Stimulated activated naive CD8-positive, alpha-beta T cell treated with anti-CD3 and anti-CD28 coated beads, Interleukin-15, Interleukin-2, amounts not matched to agents 100 ng/mL and 50 ng/mL, for 24 hours (primary cell): ENCODE data around the gene PVALEF.

ENCODE experiments used
- H3K27ac Mint-ChIP-seq: one replicate; pipeline ENCODE4 v1.8.0; 2021; ENCODE audit warnings: mild to moderate bottlenecking, mixed read lengths
- H3K27me3 Mint-ChIP-seq: one replicate; pipeline ENCODE4 v1.8.0; 2021; ENCODE audit warnings: mixed read lengths
- H3K36me3 Mint-ChIP-seq: one replicate; pipeline ENCODE4 v1.8.0; 2021; ENCODE audit warnings: low read depth, mixed read lengths
- H3K4me1 Mint-ChIP-seq: one replicate; pipeline ENCODE4 v1.8.0; 2021; ENCODE audit warnings: low read depth, mixed read lengths
- H3K4me3 Mint-ChIP-seq: one replicate; pipeline ENCODE4 v1.8.0; 2021; ENCODE audit warnings: mild to moderate bottlenecking, mixed read lengths
- H3K9me3 Mint-ChIP-seq: one replicate; pipeline ENCODE4 v1.8.0; 2021; ENCODE audit warnings: mixed read lengths

PVALEF gene

DNA sequence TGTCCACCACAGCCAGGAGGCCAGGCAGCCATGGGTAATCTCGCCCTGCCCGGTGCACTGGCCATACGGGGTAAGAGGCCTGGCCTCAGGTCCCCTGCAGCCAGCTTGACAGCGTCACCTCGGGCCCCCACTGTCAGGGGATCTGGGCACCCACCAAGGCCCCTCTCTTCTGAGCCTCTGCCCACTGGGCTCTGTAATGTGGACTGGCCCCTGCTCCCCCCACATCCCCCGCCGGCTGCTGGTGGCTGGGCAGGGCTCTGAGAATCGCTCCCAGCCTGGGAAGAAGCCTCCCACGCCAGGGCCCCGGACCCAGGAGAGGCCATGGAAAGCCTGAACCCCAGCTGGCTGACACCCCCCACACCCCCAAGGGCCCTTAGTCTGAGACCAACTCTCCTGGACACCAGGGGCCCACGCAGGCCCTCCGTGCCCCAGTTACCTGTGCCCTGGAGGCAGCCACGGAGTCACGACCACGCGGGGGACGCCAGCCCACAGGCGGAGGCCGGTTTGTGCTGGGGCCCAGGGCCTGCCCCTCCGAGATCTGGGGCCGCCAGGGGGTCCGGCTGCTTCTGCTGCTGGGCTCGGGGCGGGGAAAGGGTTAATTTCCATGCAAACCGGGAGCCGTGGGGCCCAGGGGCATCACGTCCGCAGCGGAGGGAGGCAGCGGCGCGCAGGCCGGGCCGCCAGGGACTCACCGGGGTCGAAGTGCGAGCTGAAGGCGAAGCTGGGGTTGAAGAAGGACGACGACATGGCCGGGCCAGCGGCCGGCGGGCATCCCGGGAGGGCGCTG is at the start of gene PVALEF:
Gene PVALEF, plus strand, starts transcription at position 262 of the 787 bp plus-strand sequence. CDS start 15,720 bp downstream, outside the sequence.
- H3K9me3 Mint-ChIP-seq = no peaks in the 10 kb centered on the region
- H3K27ac Mint-ChIP-seq = no peak within 1 kb of the TSS
- H3K4me1 Mint-ChIP-seq = peaks cover 11% of the 10 kb centered on the region
- H3K27me3 Mint-ChIP-seq = peaks cover 7% of the 10 kb centered on the region
- peak within 1 kb of the TSS; percentile 35 for H3K4me3 Mint-ChIP-seq
- no peaks in the 10 kb centered on the region for H3K36me3 Mint-ChIP-seq

DNA sequence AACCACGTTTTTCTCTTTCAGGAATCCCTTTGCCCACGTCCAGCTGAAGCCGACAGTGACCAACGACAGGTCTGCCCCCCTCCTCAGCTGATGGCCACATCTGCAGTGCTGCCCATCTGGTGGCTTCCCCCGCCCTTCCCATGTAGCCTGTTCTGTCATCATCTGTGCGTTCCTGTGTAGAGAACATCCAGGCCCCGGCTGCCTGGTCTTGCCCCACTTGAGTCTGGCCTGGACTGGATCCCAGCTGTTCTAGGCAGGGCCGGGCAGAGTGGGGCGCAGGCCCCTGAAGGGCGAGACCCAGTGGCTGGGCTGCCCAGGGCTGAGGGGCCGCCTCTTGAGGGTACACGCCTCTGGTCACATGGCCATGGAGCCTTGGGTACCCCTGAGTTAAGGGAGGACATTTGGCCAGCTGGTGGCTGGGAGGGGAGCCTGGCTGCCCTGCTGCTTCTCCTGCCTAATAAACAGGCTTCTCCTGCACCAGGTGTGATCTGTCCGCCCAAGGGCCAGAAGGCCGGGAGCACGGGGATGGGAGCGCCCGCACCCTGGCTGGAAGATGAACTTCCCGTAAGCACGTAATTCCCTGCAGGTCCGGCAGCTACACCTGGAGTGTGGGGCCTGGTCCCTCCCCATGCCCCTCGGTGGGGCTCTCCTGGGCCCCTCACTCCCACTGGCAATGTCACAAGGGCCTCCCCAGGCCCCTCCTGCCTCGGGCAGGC is 49.4 kb upstream of the PVALEF start:
- Mint-ChIP-seq H3K27me3 (no peaks in the 10 kb centered on the region), H3K4me1 (no peaks in the 10 kb centered on the region), H3K36me3 (no peaks in the 10 kb centered on the region), H3K4me3 (no peak overlapping the region), H3K9me3 (no peaks in the 10 kb centered on the region), H3K27ac (no peak overlapping the region)

DNA sequence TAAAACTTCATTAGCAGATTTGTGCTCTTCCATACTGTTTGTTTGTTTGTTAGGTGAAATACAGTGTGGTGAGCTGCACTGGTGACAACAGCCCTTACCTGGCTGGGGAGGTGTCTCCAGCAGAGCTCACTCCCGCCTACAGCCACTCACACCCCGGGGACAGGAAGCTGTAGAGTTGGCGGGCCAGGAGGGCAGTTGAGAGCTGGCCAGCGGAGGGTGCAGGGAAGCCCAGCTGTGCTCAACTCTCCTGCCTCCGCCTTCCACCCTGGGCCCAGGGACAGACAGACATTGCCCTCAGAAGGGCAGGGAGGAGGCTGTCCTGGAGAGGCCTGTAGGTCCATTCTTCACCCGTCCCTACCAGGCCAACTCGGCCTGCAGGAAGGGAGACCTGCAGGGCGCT is 48.6 kb upstream of the PVALEF start:
- Mint-ChIP-seq H3K4me3 (no peak overlapping the region), H3K4me1 (no peaks in the 10 kb centered on the region), H3K27ac (no peak overlapping the region), H3K9me3 (no peaks in the 10 kb centered on the region), H3K27me3 (no peaks in the 10 kb centered on the region), H3K36me3 (no peaks in the 10 kb centered on the region)

DNA sequence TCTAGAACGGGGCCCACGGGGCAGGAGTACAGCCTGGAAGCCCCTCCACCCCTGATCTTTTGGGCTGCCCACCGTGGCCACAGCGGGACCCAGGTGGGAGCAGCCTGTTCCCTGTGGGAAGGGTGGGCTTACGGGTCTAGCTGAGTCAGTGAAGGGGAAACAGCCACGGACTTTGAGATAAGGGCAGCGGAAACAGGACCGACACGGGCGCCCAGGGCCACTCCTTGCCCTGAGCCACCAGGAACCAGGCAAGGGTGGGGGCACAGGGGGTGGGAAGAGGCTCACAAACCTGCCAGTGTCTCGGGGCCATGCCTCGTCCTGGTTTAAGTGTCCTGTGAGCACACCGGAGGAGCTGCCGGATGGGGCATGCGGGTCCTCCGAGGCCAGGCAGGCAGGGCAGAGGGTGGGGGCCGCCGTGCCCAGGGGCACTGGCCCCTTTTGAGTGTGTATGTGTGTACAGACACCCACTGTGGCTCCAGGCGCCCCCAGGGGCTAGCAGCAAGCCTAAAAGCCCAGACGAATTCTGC is 47.6 kb upstream of the PVALEF start:
- no peak overlapping the region for H3K4me3 Mint-ChIP-seq
- no peaks in the 10 kb centered on the region for H3K36me3 Mint-ChIP-seq
- H3K27ac Mint-ChIP-seq = no peak overlapping the region

DNA sequence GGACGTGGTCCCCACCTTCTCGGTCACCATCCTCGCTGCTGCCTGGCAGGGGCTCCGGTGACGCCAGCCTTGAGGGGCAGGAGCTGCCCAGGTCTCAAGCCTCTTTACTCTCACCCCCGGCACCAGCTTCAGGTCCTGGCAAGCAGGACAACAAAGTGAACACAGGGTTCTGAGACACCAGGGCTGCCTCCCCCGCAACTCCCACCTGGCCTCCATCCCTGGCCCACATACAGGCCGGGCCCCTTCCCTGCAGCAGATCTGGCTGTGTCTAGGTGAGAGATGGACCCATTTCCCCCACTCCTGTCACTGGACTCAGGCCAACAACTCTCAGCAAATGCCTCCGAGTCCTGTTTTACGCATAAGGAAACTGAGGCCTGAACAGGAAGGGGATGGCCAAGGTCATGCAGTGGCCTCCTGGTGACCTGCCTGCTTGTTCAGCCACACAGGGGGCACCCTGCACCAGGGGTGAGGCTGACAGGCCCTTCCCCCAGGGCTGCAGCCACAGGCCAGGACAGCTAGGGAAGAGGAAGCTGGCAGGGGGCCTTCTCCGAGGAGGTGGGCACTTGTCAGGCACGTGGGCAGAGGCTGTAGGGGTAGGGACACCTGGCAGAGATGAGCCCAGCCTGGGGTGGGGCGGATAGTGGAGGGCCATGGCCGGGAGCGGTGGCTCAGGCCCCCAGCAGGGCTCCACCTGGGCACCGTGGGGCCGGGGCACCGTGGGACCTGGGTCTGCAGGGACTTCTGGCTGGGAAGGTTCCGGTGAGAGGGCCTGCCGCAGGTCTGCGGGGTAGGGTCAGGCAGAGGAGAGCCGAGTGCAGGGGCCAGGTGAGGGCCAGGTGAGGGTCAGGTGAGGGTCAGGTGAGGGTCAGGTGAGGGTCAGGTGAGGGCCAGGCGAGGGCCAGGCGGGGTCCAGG is 46.7 kb upstream of the PVALEF start:
- Mint-ChIP-seq H3K36me3 (no peaks in the 10 kb centered on the region), H3K27ac (no peak overlapping the region)

More for the DNA sequence above, 47.6 kb upstream of the PVALEF start:
- H3K27me3 Mint-ChIP-seq = no peaks in the 10 kb centered on the region
- no peaks in the 10 kb centered on the region for H3K4me1 Mint-ChIP-seq
- no peaks in the 10 kb centered on the region for H3K9me3 Mint-ChIP-seq

DNA sequence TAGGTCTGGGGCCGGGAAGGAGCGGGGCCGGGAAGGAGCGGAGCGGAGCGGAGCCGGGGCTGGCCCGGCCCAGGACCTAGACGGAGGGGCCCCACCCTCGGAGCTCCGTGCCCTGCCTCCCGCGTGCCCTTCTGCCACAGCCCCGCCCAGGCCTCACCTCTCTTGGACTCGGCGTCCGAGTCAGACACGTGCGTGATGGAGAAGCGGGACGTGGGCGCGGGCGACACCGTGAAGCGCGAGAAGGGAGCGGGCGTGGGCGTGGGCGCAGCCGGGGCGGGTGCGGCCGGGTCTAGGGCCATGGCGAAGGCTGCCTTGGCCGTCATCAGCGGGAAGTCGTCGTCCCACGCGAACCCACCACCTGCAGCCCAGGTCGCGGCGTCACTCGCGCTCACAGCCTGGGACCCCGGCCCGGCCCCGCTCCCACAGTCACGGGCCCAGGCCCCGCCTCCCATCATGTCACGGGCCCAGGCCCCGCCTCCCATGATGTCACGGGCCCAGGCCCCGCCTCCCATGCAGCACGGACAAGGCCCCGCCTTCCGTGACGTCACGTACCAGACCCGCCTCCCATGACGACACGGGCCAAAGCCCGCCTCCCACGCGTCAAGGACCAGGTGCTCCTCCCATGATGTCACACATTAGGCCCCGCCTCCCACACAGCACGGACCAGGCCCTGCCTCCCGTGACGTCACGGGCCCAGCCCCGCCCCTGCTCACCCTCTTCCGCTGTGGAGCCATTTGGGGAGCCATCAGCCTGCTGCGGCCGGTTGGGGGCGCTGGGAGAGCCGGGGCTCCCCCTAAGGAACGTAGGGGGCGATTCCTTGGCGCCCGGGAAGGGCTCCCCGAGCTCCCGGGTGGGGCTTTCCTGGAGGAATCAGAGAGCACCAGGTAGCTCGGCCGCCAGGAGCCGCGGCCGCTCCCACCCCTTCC is 45.8 kb upstream of the PVALEF start:
- H3K36me3 Mint-ChIP-seq = no peaks in the 10 kb centered on the region
- no peaks in the 10 kb centered on the region for H3K9me3 Mint-ChIP-seq
- no peaks in the 10 kb centered on the region for H3K27me3 Mint-ChIP-seq
- no peak overlapping the region for H3K27ac Mint-ChIP-seq
- H3K4me1 Mint-ChIP-seq = no peaks in the 10 kb centered on the region
- H3K4me3 Mint-ChIP-seq = peak overlapping the region; percentile 20

More for the DNA sequence above, 46.7 kb upstream of the PVALEF start:
- Mint-ChIP-seq H3K4me1 (no peaks in the 10 kb centered on the region), H3K9me3 (no peaks in the 10 kb centered on the region), H3K4me3 (no peak overlapping the region), H3K27me3 (no peaks in the 10 kb centered on the region)

DNA sequence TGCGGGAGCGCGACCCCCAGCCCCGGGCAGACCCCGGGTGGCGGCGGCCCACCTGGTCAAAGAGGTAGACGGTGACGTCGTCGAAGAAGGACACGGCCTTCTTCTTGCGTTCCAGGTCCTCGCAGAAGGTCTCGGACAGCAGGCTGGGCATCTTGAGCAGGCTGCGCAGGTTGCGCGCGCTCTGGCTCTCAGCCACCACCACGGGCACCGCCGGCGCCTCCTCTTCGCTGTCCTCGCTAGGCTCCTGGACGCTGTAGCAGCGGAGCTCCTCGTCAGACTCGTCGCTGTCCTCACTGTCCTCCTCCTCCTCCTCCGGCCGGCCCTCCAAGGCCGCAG is 45.2 kb upstream of the PVALEF start:
- H3K4me3 Mint-ChIP-seq = no peak overlapping the region
- no peaks in the 10 kb centered on the region for H3K27me3 Mint-ChIP-seq
- no peaks in the 10 kb centered on the region for H3K9me3 Mint-ChIP-seq
- H3K27ac Mint-ChIP-seq = no peak overlapping the region
- H3K36me3 Mint-ChIP-seq = no peaks in the 10 kb centered on the region
- H3K4me1 Mint-ChIP-seq = no peaks in the 10 kb centered on the region

DNA sequence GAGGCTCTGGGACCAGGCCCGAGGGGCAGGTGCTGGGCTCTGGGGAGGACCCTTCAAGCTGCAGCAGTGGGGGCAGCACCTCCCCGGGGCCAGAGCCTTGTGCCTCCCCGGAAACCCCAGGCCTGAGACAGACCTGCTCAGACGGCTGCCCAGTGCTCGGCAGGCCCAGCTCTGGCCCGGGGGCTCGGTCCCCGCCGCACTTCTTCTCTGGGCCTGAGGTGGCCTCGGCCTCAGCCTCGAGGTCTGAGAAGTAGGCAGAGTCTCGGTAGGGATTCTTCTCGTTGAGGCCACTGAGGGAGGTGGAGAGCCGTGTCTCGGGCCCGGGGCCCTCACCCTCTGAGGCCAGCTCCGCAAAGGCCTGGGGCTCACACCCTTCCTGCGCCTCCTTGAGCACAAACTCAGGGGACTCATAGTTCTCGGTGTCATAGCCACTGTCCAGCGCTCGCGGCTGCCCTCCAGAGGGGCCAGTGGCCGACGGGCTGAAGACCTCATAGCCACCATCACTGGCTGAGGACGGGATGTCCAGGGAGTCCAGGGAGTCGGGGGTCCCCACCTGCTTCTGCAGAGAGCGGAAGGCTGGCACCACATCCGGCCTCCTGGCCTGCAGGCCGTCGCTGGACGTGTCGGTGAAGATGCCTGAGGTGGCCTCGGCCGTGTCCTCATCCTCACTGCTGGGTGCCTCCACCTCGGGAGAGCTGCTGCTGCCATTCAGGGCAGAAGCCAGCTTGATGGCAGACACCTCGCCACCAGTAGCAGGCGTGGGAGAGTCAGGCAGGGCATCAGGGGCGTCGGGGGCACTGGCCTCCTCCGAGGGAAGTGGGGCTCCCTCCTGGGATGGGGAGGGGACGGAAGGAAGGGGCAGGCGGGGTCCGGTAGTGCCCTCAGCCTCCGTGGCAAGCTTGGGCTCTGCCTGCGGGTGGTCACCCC is 44.3 kb upstream of the PVALEF start:
- H3K9me3 Mint-ChIP-seq = no peaks in the 10 kb centered on the region
- no peak overlapping the region for H3K4me3 Mint-ChIP-seq
- no peak overlapping the region for H3K27ac Mint-ChIP-seq
- no peaks in the 10 kb centered on the region for H3K27me3 Mint-ChIP-seq
- H3K36me3 Mint-ChIP-seq = no peaks in the 10 kb centered on the region
- H3K4me1 Mint-ChIP-seq = no peaks in the 10 kb centered on the region

DNA sequence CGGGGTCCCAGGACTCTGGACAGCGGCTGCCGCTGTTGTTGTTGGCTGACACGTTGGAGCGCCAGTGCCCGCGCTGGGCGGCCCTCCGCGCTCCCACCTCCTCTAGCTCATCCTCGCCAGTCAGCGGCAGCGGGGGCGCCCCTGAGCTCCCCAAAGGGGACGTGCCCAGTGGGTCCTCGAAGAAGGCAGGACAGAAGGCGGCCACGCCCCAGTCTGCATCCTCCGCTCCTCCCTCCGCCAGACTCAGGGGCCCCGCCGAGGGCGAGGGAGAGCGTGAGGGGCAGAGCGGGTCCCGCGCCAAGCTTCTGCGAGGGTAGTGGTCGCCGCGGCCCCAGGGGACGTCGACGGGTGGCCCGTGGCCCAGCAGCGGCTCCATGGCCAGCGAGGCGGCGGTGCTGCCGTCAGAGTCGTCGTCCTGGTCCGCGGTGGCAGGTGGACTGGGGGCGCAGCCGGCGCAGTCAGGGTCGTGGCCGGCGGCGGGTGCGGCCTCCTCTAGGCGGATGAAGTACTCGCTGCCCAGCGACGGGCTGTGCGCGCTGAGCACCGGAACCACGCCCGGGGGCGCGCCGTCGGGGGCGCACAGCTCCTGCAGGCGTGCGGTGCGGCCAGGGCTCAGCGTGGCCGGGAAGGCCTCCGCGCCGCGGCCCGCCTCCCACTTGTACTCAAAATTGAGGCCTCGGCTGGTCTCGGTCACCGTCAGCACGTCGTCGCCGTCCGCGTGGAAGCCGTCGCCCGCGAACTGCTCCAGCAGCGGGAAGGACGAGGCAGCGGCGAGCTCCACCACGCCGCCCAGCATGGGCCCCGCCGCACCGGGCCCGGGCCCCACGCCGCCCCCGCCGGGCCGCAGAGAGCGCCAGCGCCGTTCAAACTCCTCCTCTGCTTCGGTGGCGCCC is 43.2 kb upstream of the PVALEF start:
- Mint-ChIP-seq H3K36me3 (no peaks in the 10 kb centered on the region), H3K27me3 (no peaks in the 10 kb centered on the region), H3K9me3 (no peaks in the 10 kb centered on the region), H3K4me3 (no peak overlapping the region), H3K4me1 (no peaks in the 10 kb centered on the region), H3K27ac (no peak overlapping the region)

DNA sequence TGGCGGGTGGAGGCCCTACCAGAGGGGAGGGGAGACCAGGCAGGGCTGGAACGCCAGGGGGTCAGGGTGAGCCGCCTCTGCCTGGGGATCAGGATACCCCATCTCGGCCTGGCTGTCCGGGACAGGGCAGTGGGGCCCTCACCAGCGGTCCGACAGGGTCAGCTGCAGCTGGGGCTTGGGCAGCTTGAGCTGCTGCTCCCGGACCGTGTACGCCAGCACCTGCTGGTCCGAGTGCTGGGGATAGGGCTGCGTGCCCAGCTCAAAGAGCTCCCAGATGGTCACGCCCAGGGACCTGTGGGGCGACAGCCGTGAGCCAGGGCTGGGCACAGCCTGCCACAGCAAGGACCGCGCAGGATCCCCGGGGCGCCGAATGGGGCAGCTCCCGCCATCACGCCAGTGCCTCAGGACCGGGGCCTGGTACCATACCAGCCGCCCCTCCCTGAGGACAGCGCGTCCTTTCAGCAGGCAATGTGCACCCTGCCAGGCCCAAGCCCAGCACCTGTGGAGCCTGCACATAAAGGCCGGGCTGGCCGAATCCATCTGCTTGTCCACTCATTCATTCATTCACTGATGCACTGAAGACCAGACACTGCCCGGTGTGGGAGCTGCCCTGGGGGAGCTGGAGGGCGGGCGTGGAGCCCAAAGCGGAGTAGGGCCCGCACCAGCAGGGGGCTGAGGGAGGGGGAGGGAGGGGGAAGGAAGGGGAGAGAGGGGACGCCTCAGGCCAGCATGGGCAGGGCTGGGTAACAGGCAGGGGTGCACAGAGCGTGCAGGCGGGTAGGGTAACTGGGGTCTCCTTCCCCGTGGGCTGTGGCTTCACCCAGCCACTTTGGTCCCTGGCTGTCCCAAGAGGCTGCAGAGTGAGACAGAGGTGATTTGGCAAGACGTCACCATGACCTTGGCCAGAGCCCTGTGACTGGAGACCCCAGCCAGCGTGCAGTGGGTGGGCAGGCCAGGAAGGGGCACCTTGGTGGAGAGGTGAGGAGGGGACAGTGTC is 42.0 kb upstream of the PVALEF start:
- no peaks in the 10 kb centered on the region for H3K9me3 Mint-ChIP-seq
- H3K36me3 Mint-ChIP-seq = no peaks in the 10 kb centered on the region
- H3K4me1 Mint-ChIP-seq = no peaks in the 10 kb centered on the region
- H3K27me3 Mint-ChIP-seq = no peaks in the 10 kb centered on the region
- H3K27ac Mint-ChIP-seq = no peak overlapping the region
- no peak overlapping the region for H3K4me3 Mint-ChIP-seq

DNA sequence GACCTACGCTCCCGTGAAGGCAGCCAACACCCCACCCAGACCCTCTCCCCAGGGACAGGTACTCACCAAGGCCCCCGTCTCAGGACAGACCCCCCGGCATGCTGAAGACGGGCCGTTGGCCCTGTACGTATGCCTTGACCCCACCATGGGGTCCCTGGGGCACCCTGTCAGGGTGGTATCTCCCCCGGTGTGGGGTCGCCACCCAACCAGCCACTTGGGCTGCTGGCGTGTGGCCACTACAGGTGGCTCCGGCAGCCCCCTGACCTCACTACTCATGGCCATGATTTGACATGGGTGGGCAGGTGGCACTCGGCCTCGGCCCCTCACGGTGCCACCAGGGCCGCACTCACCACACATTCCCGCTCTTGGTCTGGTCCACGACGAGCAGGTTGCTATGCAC is 40.9 kb upstream of the PVALEF start:
- no peak overlapping the region for H3K4me3 Mint-ChIP-seq
- no peaks in the 10 kb centered on the region for H3K9me3 Mint-ChIP-seq
- H3K27ac Mint-ChIP-seq = no peak overlapping the region
- no peaks in the 10 kb centered on the region for H3K36me3 Mint-ChIP-seq
- no peaks in the 10 kb centered on the region for H3K4me1 Mint-ChIP-seq
- no peaks in the 10 kb centered on the region for H3K27me3 Mint-ChIP-seq
